Ectodermal cell (in vitro differentiated cells): ENCODE results near the gene ACSM5. TPM values are rescaled to one million over a fixed set of nuclear protein-coding genes. Genes with fewer than 3 reads are reported as not detected.

Experiments
- H3K27ac ChIP-seq: 2 replicates; pipeline ENCODE4 v1.7.0; 2013; ENCODE audit warnings: mild to moderate bottlenecking, low read depth, low read length; ENCODE audit not compliant: insufficient read depth, poor library complexity, severe bottlenecking
- H3K27me3 ChIP-seq: 2 replicates; pipeline ENCODE4 v1.7.0; 2013; ENCODE audit warnings: mild to moderate bottlenecking, low read length; ENCODE audit not compliant: insufficient read depth, control insufficient read depth, poor library complexity, severe bottlenecking
- H3K36me3 ChIP-seq: one replicate; pipeline ENCODE4 v1.7.0; 2013; ENCODE audit warnings: low read length; ENCODE audit not compliant: control insufficient read depth, insufficient read depth
- H3K4me1 ChIP-seq: one replicate; pipeline ENCODE4 v1.7.0; 2013; ENCODE audit warnings: low read length; ENCODE audit not compliant: control insufficient read depth, insufficient read depth
- H3K4me3 ChIP-seq: 2 replicates; pipeline ENCODE4 v1.7.0; 2013; ENCODE audit warnings: low read depth, low read length, control low read depth; ENCODE audit not compliant: insufficient read depth
- H3K9me3 ChIP-seq: 2 replicates; pipeline ENCODE4 v1.7.0; 2013; ENCODE audit warnings: mild to moderate bottlenecking, low read length, moderate library complexity; ENCODE audit not compliant: control insufficient read depth
- WGBS, 2 experiments: methylation state at CpG; one replicate each; pipeline ENCODE4 v1.1.7; 2013; ENCODE audit warnings: missing lambda C conversion rate in 2 of 2; 5-methylcytosine and 5-hydroxymethylcytosine counted together
- polyA plus RNA-seq, 4 experiments: library from polyadenylated mRNA; stranded (reverse); fragments of 50-300 nt; gene quantifications; one replicate each; pipeline ENCODE4 v1.2.3, GENCODE V29; 2013

ACSM5 gene
- polyA plus RNA-seq (2013, experiment 1 of 4) = not detected
- not detected for polyA plus RNA-seq (2013, experiment 2 of 4)
- not detected for polyA plus RNA-seq (2013, experiment 3 of 4)
- not detected for polyA plus RNA-seq (2013, experiment 4 of 4)

GRCh38 chr16:20409398-20410120, at the start of gene ACSM5:
Gene ACSM5 (plus strand): TSS chr16:20409534. CDS start chr16:20411485, 1,951 bp downstream.
- H3K27ac ChIP-seq = no peak within 1 kb of the TSS
- H3K9me3 ChIP-seq = no peaks in the 10 kb centered on the region
- no peaks in the 10 kb centered on the region for H3K36me3 ChIP-seq
- no peaks in the 10 kb centered on the region for H3K4me1 ChIP-seq
- no peak within 1 kb of the TSS for H3K4me3 ChIP-seq
- no peaks in the 10 kb centered on the region for H3K27me3 ChIP-seq
- WGBS, 2 experiments = 87 to 88% methylated on average over 4 to 6 of the region's 6 CpGs

GRCh38 chr16:20359997-20360396, 49.3 kb upstream of the ACSM5 start:
- no peaks in the 10 kb centered on the region for H3K36me3 ChIP-seq
- no peaks in the 10 kb centered on the region for H3K27me3 ChIP-seq
- no peak overlapping the region for H3K27ac ChIP-seq
- H3K4me3 ChIP-seq = no peak overlapping the region
- no peaks in the 10 kb centered on the region for H3K9me3 ChIP-seq
- no peaks in the 10 kb centered on the region for H3K4me1 ChIP-seq
- 56 to 65% methylated on average over 2 of the region's 2 CpGs for WGBS, 2 experiments

- no peaks in the 10 kb centered on the region for H3K36me3 ChIP-seq
- H3K27me3 ChIP-seq = no peaks in the 10 kb centered on the region
- H3K4me3 ChIP-seq = no peak overlapping the region
- 88 to 93% methylated on average over 2 of the region's 2 CpGs for WGBS, 2 experiments
- H3K27ac ChIP-seq = no peak overlapping the region
- H3K9me3 ChIP-seq = no peaks in the 10 kb centered on the region
- H3K4me1 ChIP-seq = no peaks in the 10 kb centered on the region
These were observed 46.1 kb upstream of the ACSM5 start for GRCh38 chr16:20363191-20363590.

GRCh38 chr16:20364051-20364450, 45.3 kb upstream of the ACSM5 start:
- no peaks in the 10 kb centered on the region for H3K27me3 ChIP-seq
- no peaks in the 10 kb centered on the region for H3K9me3 ChIP-seq
- 86 to 90% methylated on average over 3 of the region's 3 CpGs for WGBS, 2 experiments
- H3K36me3 ChIP-seq = no peaks in the 10 kb centered on the region
- H3K4me3 ChIP-seq = no peak overlapping the region
- no peak overlapping the region for H3K27ac ChIP-seq
- H3K4me1 ChIP-seq = no peaks in the 10 kb centered on the region

- 92 to 94% methylated on average over 9 of the region's 9 CpGs for WGBS, 2 experiments
These were observed 39.8 kb upstream of the ACSM5 start for GRCh38 chr16:20369452-20370054.

GRCh38 chr16:20372701-20373100, 36.6 kb upstream of the ACSM5 start:
- Histone ChIP-seq H3K4me3 (no peak overlapping the region), H3K27me3 (no peaks in the 10 kb centered on the region), H3K36me3 (no peaks in the 10 kb centered on the region), H3K4me1 (no peaks in the 10 kb centered on the region), H3K9me3 (no peaks in the 10 kb centered on the region), H3K27ac (no peak overlapping the region)
- WGBS, 2 experiments = 89 to 93% methylated on average over 5 of the region's 5 CpGs

More at GRCh38 chr16:20369452-20370054, 39.8 kb upstream of the ACSM5 start:
- Histone ChIP-seq H3K27me3 (no peaks in the 10 kb centered on the region), H3K36me3 (no peaks in the 10 kb centered on the region), H3K9me3 (no peaks in the 10 kb centered on the region), H3K4me3 (no peak overlapping the region), H3K4me1 (no peaks in the 10 kb centered on the region), H3K27ac (no peak overlapping the region)

GRCh38 chr16:20377181-20377580, 32.2 kb upstream of the ACSM5 start:
- Histone ChIP-seq H3K36me3 (no peaks in the 10 kb centered on the region), H3K9me3 (no peaks in the 10 kb centered on the region)
- 79 to 90% methylated on average over 5 of the region's 5 CpGs for WGBS, 2 experiments

GRCh38 chr16:20380782-20381181, 28.6 kb upstream of the ACSM5 start:
- Histone ChIP-seq H3K4me1 (no peaks in the 10 kb centered on the region), H3K27me3 (no peaks in the 10 kb centered on the region), H3K9me3 (no peaks in the 10 kb centered on the region), H3K27ac (no peak overlapping the region), H3K36me3 (no peaks in the 10 kb centered on the region), H3K4me3 (no peak overlapping the region)
- 85 to 90% methylated on average over 3 of the region's 3 CpGs for WGBS, 2 experiments

More at GRCh38 chr16:20377181-20377580, 32.2 kb upstream of the ACSM5 start:
- Histone ChIP-seq H3K4me1 (no peaks in the 10 kb centered on the region), H3K27ac (no peak overlapping the region), H3K4me3 (no peak overlapping the region), H3K27me3 (no peaks in the 10 kb centered on the region)

- no peaks in the 10 kb centered on the region for H3K36me3 ChIP-seq
- 87 to 93% methylated on average over 6 to 7 of the region's 7 CpGs for WGBS, 2 experiments
- no peaks in the 10 kb centered on the region for H3K9me3 ChIP-seq
- no peaks in the 10 kb centered on the region for H3K4me1 ChIP-seq
- H3K27ac ChIP-seq = no peak overlapping the region
- H3K4me3 ChIP-seq = no peak overlapping the region
- no peaks in the 10 kb centered on the region for H3K27me3 ChIP-seq
These were observed 27.0 kb upstream of the ACSM5 start for GRCh38 chr16:20382202-20382948.
